ENCODE data around the gene ETV6.

GRCh38 chr12:11722071-11722470 is 72.6 kb downstream of the ETV6 start:
- TF ChIP-seq CTCF (IDR thresholded peaks at IDR 0.05) = no peak
- TF ChIP-seq POLR2A (IDR thresholded peaks at IDR 0.05) = no peak

Measured in testis (tissue), 2 donors.